Loucy (cell line): ENCODE data around the gene MMP2.

Experiments used
- CTCF ChIP-seq: fragments of 200-600 bp; sonication (generic); conservative IDR thresholded peaks from 2 replicates; pipeline ENCODE4 v1.5.1; 2014; ENCODE audit warnings: mild to moderate bottlenecking, antibody characterized with exemption, low read length
- EZH2phosphoT487 ChIP-seq: fragments of 200-600 bp; IDR thresholded peaks from 2 replicates; pipeline ENCODE4 v1.6.1; 2018; ENCODE audit warnings: antibody characterized with exemption, mild to moderate bottlenecking, moderate library complexity, borderline replicate concordance

- TF ChIP-seq CTCF (no peak), EZH2phosphoT487 (no peak)
Measured at GRCh38 chr16:55479430-55480140, 587 bp downstream of the MMP2 start.
